Measurements from ENCODE around the gene CNTNAP2. TPM values are rescaled to one million over a fixed set of nuclear protein-coding genes. Genes with fewer than 3 reads are reported as not detected.
"Not testable (repeated sequence)": the region's sequence is repeated elsewhere in the genome, so short reads cannot be mapped to it uniquely, and the experiment has no call there.

The CNTNAP2 gene
- total RNA-seq, 4 donors from 2014 or later, result not detected

DNA sequence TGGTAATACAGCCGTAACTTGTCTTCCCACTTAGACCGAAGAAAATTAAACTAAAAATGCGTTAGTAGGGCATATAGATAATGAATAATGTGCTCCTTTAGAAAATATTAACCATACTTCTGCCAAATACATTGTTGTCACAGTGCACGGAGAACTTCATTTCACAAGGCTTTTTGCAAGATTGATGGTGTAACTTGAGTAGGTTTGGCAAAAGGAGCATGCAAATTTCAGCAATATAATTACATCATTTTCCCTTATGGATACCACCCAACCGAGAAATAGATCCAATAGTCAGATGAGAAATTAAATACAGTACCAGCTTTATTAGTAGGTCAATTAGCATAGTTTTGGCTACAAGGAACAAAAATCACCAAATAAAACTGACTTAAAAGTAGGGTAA, 1681.4 kb downstream of the CNTNAP2 start:
- H3K27ac ChIP-seq, result no peak overlapping the region
- no peak for DNase-seq
- ATAC-seq, result no peak
- in situ Hi-C loops (cut with MboI; ENCODE audit: low sequenced_read_pairs in 4 of 4), result no loop called here
- H3K9me3 ChIP-seq, result peaks cover 0 to 3% (median 0%) of the 10 kb centered on the region in 3 donors
- no peaks in the 10 kb centered on the region for H3K27me3 ChIP-seq
- TF ChIP-seq, protein P1, sequence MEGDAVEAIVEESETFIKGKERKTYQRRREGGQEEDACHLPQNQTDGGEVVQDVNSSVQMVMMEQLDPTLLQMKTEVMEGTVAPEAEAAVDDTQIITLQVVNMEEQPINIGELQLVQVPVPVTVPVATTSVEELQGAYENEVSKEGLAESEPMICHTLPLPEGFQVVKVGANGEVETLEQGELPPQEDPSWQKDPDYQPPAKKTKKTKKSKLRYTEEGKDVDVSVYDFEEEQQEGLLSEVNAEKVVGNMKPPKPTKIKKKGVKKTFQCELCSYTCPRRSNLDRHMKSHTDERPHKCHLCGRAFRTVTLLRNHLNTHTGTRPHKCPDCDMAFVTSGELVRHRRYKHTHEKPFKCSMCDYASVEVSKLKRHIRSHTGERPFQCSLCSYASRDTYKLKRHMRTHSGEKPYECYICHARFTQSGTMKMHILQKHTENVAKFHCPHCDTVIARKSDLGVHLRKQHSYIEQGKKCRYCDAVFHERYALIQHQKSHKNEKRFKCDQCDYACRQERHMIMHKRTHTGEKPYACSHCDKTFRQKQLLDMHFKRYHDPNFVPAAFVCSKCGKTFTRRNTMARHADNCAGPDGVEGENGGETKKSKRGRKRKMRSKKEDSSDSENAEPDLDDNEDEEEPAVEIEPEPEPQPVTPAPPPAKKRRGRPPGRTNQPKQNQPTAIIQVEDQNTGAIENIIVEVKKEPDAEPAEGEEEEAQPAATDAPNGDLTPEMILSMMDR (IDR thresholded peaks at IDR 0.05 in 4 of 5, conservative IDR thresholded peaks at IDR 0.05 in 1 of 5), result no peak
- TF ChIP-seq POLR2A (IDR thresholded peaks at IDR 0.05), result no peak
- no peak overlapping the region for H3K4me3 ChIP-seq
- intact Hi-C loops (cut with DNase I; ENCODE audit: low total_unique reads), result no loop called here
- H3K4me1 ChIP-seq, result no peaks in the 10 kb centered on the region
- H3K36me3 ChIP-seq, result no peaks in the 10 kb centered on the region

DNA sequence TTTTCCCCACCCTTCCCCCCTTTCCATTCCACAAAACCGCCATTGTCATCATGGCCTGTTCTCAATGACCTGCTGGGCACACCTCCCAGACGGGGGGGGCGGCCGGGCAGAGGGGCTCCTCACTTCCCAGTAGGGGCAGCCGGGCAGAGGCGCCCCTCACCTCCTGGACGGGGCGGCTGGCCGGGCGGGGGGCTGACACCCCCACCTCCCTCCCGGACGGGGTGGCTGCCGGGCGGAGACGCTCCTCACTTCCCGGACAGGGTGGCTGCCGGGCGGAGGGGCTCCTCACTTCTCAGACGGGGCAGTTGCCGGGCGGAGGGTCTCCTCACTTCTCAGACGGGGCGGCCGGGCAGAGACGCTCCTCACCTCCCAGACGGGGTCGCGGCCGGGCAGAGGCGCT, 1685.2 kb downstream of the CNTNAP2 start:
- H3K27ac ChIP-seq; H3K4me3 ChIP-seq; intact Hi-C loops (cut with DNase I; ENCODE audit: low total_unique reads); H3K36me3 ChIP-seq; H3K27me3 ChIP-seq; DNase-seq; H3K9me3 ChIP-seq; ATAC-seq; H3K4me1 ChIP-seq: not testable (repeated sequence)
- in situ Hi-C loops (cut with MboI; ENCODE audit: low sequenced_read_pairs in 4 of 4), result loop anchor here in 1 of 4 donors (25.0 kb wide), 1 partner anchor 89 kb away; no protein-coding TSS in a partner anchor

DNA sequence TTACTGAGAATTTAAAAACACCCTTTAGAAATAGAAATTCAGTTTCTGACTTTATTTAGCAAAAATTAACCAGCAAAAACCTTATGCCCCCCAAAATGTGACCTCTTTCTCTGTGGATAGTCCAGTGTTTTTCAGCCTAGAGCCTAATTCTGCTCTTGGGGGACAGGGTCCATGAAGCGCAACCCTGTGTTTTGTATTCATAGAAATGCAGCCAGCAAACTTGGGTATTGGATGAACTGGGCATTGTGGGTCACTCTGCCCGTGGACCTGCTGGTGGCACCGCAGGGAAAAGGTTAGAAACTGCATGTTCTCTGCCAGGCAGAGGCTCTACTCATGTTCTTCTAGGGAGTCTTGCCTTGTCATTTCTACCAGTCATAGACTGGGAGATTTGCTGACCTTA, 1686.5 kb downstream of the CNTNAP2 start:
- in situ Hi-C loops (cut with MboI; ENCODE audit: low sequenced_read_pairs in 4 of 4), result loop anchor here in 1 of 4 donors (25.0 kb wide), 1 partner anchor 91 kb away; no protein-coding TSS in a partner anchor
- intact Hi-C loops (cut with DNase I; ENCODE audit: low total_unique reads), result no loop called here
- ATAC-seq, result no peak

DNA sequence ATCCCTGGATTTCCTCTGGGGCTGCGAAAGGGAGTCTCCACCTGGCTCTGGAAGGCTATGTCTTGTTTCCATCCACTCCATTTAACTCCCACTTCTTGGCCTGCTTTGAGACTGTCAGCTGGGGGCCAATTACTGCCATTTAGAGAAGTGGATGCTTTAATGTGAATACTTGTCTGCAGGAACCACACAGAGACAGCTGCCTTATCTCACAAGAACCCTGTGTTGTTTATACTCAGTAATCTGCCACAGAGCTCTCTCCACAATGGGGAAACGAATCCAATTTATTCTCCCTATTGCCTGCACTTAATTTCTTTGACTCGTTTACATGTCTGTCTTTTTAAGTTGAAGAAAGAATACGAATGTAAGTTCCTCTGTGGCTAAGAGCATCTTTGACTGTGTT, 1687.0 kb downstream of the CNTNAP2 start:
- DNase-seq, result no peak
- intact Hi-C loops (cut with DNase I; ENCODE audit: low total_unique reads) (no loop called here), in situ Hi-C loops (cut with MboI; ENCODE audit: low sequenced_read_pairs in 4 of 4) (loop anchor here in 1 of 4 donors (25.0 kb wide), 1 partner anchor 91 kb away; no protein-coding TSS in a partner anchor)
- no peak for ATAC-seq
- no peaks in the 10 kb centered on the region for H3K4me1 ChIP-seq
- no peaks in the 10 kb centered on the region for H3K36me3 ChIP-seq
- no peak for TF ChIP-seq POLR2A (IDR thresholded peaks at IDR 0.05)
- TF ChIP-seq, protein P1 (IDR thresholded peaks at IDR 0.05 in 4 of 5, conservative IDR thresholded peaks at IDR 0.05 in 1 of 5), result no peak
- no peak overlapping the region for H3K4me3 ChIP-seq
- no peaks in the 10 kb centered on the region for H3K9me3 ChIP-seq
- no peaks in the 10 kb centered on the region for H3K27me3 ChIP-seq
- no peak overlapping the region for H3K27ac ChIP-seq

More for the DNA sequence above, 1686.5 kb downstream of the CNTNAP2 start:
- Histone ChIP-seq H3K4me3 (no peak overlapping the region), H3K27me3 (no peaks in the 10 kb centered on the region), H3K27ac (no peak overlapping the region), H3K4me1 (no peaks in the 10 kb centered on the region), H3K9me3 (no peaks in the 10 kb centered on the region), H3K36me3 (no peaks in the 10 kb centered on the region)
- TF ChIP-seq, protein P1 (IDR thresholded peaks at IDR 0.05 in 4 of 5, conservative IDR thresholded peaks at IDR 0.05 in 1 of 5), result no peak
- TF ChIP-seq POLR2A (IDR thresholded peaks at IDR 0.05), result no peak
- DNase-seq, result no peak

DNA sequence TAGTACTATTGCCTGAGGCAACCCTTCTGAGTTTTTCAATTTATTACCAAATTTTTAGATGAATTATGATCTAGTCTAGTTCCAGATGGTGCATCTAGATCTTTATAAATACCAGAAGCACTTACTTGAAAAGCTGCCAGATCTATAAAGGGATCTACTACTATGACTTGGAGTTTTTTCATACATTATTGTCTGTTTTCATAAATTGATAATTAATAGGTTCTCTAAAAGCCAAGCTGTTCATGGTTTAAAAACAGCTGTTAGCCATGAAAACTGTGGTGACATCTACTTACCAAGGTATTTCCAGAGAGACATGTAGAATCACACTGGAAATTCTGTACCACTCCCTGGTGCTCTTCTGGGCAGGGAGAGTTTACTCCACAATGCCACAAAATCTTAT, 1687.4 kb downstream of the CNTNAP2 start:
- in situ Hi-C loops (cut with MboI; ENCODE audit: low sequenced_read_pairs in 4 of 4), result loop anchor here in 1 of 4 donors (25.0 kb wide), 1 partner anchor 92 kb away; no protein-coding TSS in a partner anchor
- Histone ChIP-seq H3K27ac (no peak overlapping the region), H3K4me1 (no peaks in the 10 kb centered on the region), H3K9me3 (no peaks in the 10 kb centered on the region), H3K4me3 (no peak overlapping the region), H3K36me3 (no peaks in the 10 kb centered on the region), H3K27me3 (no peaks in the 10 kb centered on the region)
- ATAC-seq (no peak), DNase-seq (no peak)
- intact Hi-C loops (cut with DNase I; ENCODE audit: low total_unique reads), result no loop called here
- TF ChIP-seq POLR2A (IDR thresholded peaks at IDR 0.05), result no peak
- TF ChIP-seq, protein P1 (IDR thresholded peaks at IDR 0.05 in 4 of 5, conservative IDR thresholded peaks at IDR 0.05 in 1 of 5), result no peak

Measured in gastrocnemius medialis (tissue), 4 donors.